Body of pancreas (tissue), 4 donors: Measurements from ENCODE around the gene IGF2BP1.

Source experiments
- CTCF ChIP-seq, 7 experiments: fragments of 450-650 bp in 4 of 7; fragments of 200-600 bp in 3 of 7; sonication (generic) in 3 of 7; IDR thresholded peaks; one replicate each; pipeline ENCODE4 v1.5.1; 2016 to 2019; ENCODE audit warnings: antibody characterized with exemption in 7 of 7
- POLR2A ChIP-seq, 3 donors: fragments of 450-650 bp; IDR thresholded peaks; one replicate each; pipeline ENCODE4 v1.6.1; 2016; ENCODE audit warnings: antibody characterized with exemption in 3 of 3, mild to moderate bottlenecking in 2 of 3

GRCh38 chr17:49028271-49028670 lies 31.1 kb downstream of the IGF2BP1 start:
- TF ChIP-seq CTCF (IDR thresholded peaks at IDR 0.05) (no peak), POLR2A (IDR thresholded peaks at IDR 0.05) (no peak)
